ENCODE results near the gene TRIM71. TPM values are rescaled to one million over a fixed set of nuclear protein-coding genes. Genes with fewer than 3 reads are reported as not detected.

TRIM71 gene
- total and polyA plus RNA-seq, 2 of the 13 experiments (the other 11 are each of a cell fraction or from before 2014, with no cell fraction given), result 21.7 to 76.9 TPM

- TF ChIP-seq EP300 (IDR thresholded peaks at IDR 0.05; ENCODE audit: low read depth in 2 of 2, low read length in 2 of 2) (no peak), EP300 (CRISPR knock-in tag; IDR thresholded peaks at IDR 0.05; ENCODE audit: borderline replicate concordance) (peak; percentile 39; the same call in 1 of the 2 replicates), TGIF2 (CRISPR knock-in tag; IDR thresholded peaks at IDR 0.05) (peak; percentile 31; the same call in 1 of the 2 replicates), ARID4A (CRISPR knock-in tag; IDR thresholded peaks at IDR 0.05; ENCODE audit: borderline replicate concordance) (peak; percentile 31; the same call in 1 of the 2 replicates), ZBTB26 (CRISPR knock-in tag; IDR thresholded peaks at IDR 0.05; ENCODE audit: borderline replicate concordance) (peak; percentile 81), HOMEZ (CRISPR knock-in tag; IDR thresholded peaks at IDR 0.05; ENCODE audit: low read depth) (peak; percentile 54; the same call in 1 of the 2 replicates), LCORL (IDR thresholded peaks at IDR 0.05) (no peak), LCORL (CRISPR knock-in tag; IDR thresholded peaks at IDR 0.05) (peak; percentile 40; the same call in 1 of the 2 replicates), NKX3-1 (CRISPR knock-in tag; IDR thresholded peaks at IDR 0.05) (no peak), SOX5 (CRISPR knock-in tag; IDR thresholded peaks at IDR 0.05; ENCODE audit: borderline replicate concordance) (peak; percentile 42; the same call in 1 of the 2 replicates), MEIS1 (CRISPR knock-in tag; IDR thresholded peaks at IDR 0.05; ENCODE audit: borderline replicate concordance) (no peak), U2AF1 (optimal IDR thresholded peaks at IDR 0.05; ENCODE audit: low read depth, low read length) (no peak), ELF3 (CRISPR knock-in tag; IDR thresholded peaks at IDR 0.05) (peak; percentile 34; the same call in 1 of the 2 replicates), ARID3A (IDR thresholded peaks at IDR 0.05; ENCODE audit: low read depth, low read length) (peak; percentile 39; the same call in 1 of the 2 replicates), NR2F6 (IDR thresholded peaks at IDR 0.05) (no peak), NR2F6 (CRISPR knock-in tag; IDR thresholded peaks at IDR 0.05) (0 out of 2 replicates have a peak, but pooled peaks have one; percentile 16), ZBTB43 (CRISPR knock-in tag; conservative IDR thresholded peaks at IDR 0.05) (peak; percentile 59; the same call in 1 of the 2 replicates), FOXK1 (CRISPR knock-in tag; IDR thresholded peaks at IDR 0.05; ENCODE audit: borderline replicate concordance, low read depth) (peak; percentile 66; the same call in 1 of the 2 replicates), CBX5 (CRISPR knock-in tag; IDR thresholded peaks at IDR 0.05; ENCODE audit: borderline replicate concordance) (peak; percentile 31; the same call in 1 of the 2 replicates), GATAD2A (CRISPR knock-in tag; IDR thresholded peaks at IDR 0.05) (peak; percentile 63)
Observed at GRCh38 chr3:32813180-32813579, 4.6 kb upstream of the TRIM71 start (continued).

Measured in HepG2 (cell line).